GM18507 (cell line): Measurements from ENCODE around the gene DUSP28.

Experiments
- DNase-seq: peaks from one replicate; pipeline ENCODE4 v3.0.0; 2011; ENCODE audit warnings: low read depth; ENCODE audit not compliant: insufficient read length; ENCODE audit errors: extremely low spot score
- FAIRE-seq: peaks from 2 replicates; lab custom pipeline; 2011; peaks lifted over from hg19 to GRCh38; lab: Jason Lieb, UNC

The DUSP28 gene

DNA sequence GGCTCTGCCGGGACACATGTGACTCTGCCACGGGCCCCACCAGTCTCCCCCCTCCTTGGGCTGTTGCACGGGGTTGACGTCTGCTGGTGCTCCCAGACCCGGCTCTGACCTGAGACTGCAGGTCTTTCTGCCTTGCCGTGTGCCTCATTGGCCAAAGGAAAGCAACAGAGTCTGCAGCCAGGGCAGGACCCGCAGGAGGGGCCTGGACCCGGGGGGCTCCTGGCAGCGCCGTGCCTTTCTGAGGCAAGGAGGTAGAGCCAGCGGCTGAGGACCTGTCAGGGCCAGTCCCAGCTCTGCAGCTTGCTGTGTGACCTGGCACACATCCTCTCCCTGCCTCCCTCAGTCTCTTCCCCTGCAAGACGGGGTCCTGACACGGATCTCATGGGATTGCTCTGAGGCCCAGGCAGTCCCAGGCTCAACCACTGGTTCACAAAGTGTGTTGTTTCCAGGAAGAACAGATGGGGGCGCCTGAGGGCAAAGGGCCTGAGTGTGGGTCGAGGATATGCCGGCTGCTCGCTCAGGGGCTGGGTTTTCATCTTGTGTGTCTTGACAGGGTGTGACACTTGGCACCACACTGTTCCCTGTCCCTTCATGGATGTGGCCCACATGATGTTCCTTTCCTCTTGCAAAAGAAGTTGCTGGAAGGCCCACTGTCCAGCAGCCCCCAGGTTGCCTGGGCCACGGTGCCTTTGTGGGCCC lies 35.4 kb downstream of the DUSP28 start:
- no peak for DNase-seq
- no peak for FAIRE-seq

DNA sequence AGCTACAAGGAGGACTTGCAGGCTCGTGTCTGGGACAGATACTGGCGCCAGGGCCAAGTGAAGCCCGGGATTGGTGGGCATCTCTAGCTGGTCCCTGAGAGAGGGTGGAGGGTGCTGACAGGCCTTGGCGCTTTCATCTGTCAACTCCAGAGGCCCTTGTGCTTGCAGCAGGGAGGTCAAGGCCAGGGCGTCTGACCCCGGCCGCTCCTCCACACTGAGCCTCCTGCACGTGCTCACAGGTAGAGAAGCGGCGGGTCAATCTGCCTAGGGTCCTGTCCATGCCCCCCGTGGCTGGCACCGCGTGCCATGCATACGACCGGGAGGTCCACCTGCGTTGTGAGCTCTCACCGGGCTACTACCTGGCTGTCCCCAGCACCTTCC lies 35.9 kb downstream of the DUSP28 start:
- FAIRE-seq: no peak

DNA sequence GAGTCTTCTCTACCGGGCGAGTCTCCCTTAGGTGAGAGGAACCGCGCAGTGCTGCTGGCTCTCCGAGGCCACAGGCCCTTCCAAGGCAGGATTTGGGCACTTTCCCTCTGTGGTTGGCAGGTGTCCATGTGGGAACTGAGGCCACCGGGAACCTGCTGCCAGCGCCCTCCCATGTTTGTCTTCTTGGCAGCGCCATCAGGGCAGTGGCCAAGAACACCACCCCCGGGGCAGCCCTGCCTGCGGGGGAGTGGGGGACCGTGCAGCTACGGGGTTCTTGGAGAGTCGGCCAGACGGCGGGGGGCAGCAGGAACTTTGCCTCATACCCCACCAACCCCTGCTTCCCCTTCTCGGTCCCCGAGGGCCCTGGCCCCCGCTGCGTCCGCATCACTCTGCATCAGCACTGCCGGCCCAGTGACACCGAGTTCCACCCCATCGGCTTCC lies 36.4 kb downstream of the DUSP28 start:
- DNase-seq: no peak
- no peak for FAIRE-seq

More for the DNA sequence above, 35.9 kb downstream of the DUSP28 start:
- DNase-seq: no peak

DNA sequence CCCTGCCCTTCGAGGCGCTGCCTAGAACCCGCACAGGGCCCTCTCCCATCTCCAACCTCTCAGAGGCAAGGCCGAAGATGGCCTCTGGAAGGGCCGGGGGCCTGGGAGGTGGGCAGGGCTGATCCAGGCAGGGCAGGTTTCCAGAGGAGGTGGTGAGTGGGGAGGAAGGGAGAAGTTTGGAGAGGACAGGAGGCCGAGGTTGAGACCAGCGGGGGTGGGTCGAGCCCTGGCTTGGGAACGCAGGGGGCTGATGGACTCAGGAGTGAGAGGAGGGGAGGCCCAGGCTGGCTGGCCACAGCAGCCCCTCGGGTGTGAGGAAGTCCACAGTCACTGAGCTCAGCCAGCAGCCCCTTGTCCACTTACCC lies 36.9 kb downstream of the DUSP28 start:
- FAIRE-seq (no peak), DNase-seq (no peak)

DNA sequence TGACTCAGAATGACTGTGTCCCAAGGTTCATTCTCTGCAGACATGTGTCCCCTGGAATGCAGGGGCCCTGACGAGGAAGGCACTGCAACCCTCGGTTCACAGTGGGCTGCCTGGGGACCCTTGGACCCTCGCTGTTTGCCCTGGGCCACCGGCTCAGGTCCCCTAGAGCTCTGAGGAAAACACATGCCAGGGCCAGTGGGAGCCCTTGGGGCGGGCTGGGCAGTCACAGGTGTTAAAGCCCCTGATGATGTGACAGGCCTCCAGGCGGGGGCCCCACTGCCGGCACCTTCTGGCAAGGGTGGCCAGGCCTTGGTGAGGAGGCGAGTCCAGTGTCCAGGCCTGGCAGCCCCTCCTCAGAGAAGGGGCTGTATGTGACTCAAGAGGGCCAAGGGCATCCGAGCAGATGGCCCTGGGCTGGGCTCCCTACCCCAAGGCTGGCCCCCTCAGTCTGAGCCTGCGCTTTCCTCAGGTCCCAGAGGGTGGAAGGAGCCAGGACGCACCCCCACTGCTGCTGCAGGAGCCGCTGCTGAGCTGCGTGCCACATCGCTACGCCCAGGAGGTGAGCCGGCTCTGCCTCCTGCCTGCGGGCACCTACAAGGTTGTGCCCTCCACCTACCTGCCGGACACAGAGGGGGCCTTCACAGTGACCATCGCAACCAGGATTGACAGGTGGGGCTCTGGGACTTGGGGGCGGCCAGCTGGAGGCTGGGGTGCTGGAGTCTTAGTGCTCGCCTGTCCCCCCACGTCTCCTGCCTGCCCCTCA lies 37.4 kb downstream of the DUSP28 start:
- no peak for DNase-seq
- FAIRE-seq: no peak

DNA sequence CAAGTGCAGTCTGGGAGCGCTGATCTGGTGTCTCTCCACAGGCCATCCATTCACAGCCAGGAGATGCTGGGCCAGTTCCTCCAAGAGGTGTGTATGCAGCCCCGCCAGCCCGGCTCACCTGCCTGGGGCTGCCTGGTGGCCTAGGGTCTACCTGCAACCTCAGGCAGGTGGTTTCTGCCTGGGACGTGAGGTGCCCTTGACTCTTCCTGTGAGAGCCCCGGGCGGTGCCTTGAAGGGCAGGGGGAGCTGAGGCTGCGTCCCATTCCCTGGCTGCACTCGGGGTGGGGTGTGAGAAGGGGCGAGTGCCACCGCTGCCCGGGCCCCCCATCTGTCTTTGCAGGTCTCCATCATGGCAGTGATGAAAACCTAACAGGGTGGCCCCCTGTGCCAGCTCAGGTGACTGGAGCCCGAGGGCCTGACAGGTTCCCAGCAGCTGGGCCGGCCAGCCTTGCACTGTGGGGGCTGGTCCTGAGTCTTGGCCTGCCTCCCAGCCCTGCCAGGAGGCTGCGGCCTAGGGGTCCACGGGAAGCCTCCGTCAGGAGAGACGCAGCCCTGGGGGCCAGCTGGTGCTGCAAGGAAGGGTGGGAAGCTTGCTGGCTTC lies 38.3 kb downstream of the DUSP28 start:
- no peak for DNase-seq
- no peak for FAIRE-seq

DNA sequence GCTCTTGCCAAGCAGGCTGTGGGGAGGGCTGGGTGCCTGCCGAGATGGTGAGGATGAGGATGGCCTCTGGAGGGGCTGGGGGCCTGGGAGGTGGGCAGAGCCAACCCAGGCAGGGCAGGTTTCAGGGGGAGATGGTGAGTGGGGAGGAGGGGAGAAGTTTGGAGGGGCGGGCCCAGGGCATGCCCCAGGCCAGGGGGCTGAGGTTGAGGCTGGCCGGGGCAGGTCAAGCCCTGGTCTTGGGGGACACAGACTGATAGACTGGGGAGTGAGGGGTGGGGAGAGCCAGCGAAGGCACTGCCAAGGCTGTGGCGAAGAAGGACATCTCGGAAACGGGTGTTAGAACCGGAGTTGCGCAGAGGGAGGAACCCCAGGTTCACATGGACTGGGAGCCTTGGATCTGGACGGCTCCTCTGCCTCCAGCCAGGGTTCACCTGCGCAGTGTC lies 39.0 kb downstream of the DUSP28 start:
- FAIRE-seq (no peak), DNase-seq (no peak)

DNA sequence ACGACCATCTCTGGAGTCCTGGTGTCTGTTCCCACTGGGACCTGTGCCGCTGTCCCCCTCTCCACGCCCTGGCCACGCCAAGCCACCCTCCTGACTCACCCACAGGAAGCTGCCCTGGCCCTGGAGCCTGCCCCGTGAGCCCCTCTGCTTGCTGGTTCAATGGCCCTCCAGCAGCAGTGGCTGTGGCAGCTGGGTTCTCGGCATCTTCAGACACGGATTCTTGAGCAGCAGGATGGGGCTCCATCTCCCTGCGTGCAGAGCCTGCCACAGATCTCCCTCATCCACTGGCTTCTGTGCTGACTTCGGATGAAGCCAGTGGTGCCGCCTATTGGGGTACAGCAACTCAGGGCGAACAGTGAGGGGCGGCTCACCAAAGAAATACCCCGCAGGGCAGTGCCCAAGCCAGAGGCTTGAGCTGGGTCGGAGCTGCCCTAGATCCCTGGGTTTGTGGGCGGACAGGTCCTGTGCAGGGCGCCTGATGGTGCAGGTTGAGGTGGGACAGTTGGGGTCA lies 40.3 kb downstream of the DUSP28 start:
- no peak for DNase-seq
- no peak for FAIRE-seq

DNA sequence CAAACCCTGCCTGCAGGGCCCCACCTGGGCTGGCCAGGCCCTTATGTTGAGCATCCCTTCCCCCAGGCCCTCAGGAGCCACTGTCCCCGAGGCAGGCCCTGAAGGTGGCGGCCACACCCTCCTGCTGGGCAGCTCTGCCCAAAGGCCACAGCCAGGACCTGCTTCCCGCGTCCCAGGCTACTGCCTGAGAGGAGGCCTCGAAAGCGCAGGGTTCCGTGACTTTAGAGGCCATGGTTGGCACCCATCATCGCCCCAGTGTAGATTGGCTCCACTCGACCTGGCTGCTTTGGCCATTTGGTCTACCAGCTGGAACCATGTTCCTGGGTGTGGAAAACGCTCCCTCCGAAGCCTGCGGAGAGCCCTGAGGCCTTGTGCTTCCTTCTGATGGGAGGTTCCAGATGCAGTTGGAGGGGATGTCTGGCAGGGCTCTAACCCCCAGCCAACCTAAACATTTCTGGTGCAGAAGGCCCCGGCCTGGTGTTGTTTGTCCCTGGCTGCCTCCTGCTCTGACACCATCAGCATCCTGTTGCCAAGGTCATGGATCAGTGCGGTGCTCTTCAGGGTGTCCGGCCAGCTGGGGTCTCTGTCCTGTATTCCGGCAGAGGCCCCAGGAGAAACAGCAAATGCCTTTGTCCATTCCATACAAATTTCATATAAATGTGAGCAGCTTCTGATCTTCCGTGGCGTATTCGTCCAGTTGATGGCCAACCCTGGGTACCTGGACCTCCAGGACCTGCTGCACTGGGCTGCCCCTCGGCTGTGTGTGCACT lies 41.1 kb downstream of the DUSP28 start:
- no peak for FAIRE-seq
- no peak for DNase-seq

DNA sequence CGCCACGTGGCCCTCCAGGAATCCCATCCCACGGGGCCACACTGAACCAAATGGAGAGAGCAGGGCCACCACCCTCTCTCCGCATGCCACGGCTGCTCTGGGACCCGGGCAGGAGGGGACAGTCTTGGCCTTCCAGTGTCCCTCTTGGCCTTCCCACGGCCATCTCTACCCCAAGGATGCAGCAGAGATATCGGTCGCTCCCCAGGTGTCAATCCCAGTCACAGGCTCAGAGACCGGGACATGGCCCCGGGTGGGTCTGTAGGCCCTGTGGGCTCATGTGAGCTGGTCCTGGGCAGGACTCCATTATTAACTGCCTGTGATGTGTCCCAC lies 41.6 kb downstream of the DUSP28 start:
- DNase-seq (no peak), FAIRE-seq (no peak)

DNA sequence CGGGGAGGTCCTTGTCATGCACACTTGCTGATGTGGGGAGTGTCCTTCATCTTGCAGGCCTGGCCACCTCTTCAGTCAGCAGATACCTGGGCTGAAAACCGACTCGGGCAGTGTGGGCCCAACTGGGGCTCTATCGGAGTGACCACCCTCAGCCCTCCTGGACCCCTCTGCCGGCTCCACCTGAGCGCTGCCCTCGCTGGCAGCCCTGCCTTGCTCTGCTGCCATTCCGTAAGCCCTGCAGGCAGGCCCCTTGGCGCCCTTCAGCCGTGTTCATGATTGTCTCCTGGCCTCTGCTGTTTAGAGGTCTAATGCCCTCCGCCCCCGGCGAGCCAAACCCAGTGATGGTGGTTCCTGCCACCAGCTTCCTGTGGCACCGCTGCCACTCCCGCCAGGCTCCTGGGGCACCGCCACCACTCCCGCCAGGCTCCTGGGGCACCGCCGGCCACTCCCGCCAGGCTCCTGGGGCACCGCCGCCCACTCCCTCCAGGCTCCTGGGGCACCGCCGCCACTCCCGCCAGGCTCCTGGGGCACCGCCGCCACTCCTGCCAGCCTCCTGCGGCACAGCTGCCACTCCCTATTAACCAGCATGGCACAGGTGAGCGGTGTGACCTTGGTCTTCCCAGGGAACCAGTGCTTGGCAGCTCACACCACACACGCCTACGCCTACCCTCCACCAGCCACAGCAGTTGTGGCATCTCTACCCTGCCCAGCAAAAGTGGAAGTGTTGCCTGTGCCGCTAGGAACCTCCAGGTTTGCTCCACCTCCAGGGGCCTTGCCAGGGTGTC lies 42.3 kb downstream of the DUSP28 start:
- FAIRE-seq: no peak
- no peak for DNase-seq

DNA sequence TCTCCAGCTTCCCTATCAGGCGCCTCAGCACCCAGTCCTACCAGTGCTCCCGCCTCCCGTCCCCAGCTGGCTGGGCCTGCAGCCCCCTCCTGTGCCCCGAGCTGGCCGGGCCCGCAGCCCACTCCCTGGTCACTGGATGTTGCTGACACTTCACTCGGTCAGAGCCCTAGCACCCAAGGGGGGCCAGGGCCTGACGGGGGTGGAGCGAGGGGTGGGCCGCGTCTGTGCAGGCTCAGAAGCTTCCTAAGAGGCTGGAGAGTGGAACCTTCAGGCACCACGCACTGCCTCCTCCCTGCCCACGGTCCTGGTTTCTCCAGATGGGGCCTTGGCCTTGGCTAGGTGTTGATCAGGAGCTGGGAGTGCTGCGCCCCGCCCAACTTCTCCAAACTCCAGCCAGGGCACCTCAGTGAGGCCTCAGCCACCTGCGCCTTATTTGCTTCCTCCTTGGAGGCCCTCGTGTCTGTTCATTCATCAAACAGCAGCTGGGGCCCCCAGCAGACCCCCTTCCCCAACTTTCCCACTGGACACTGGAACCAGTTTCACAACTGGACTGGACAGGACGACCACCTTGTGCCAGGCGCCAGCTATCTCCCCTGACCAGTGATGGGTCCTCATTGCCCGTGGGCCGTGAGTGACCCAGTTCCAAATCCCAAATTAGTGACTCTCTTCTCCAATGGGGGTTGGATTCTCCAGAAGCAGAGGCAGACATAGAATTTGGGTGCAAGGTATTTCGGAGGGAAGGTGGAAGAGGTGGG lies 43.1 kb downstream of the DUSP28 start:
- DNase-seq: no peak
- no peak for FAIRE-seq

DNA sequence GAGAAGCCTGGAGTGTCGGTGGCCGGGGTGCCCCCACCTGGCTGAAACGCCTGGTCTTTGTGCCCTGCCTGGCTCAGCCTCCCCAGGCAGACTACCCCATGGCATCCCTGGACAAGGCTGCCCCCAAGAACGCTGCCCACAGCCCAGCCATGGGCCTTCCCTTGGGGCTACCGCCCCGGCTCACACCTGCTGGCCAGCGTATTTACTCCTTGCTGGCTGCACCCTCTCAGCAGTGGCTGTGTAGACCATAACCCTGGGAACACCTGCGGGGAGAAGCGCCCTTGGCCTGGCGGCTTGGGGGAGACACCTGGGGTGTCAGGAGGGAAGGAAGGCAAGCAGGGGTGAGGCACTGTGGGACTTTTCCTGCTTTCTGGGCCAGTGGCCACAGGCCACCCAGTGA lies 43.7 kb downstream of the DUSP28 start:
- FAIRE-seq (no peak), DNase-seq (no peak)

DNA sequence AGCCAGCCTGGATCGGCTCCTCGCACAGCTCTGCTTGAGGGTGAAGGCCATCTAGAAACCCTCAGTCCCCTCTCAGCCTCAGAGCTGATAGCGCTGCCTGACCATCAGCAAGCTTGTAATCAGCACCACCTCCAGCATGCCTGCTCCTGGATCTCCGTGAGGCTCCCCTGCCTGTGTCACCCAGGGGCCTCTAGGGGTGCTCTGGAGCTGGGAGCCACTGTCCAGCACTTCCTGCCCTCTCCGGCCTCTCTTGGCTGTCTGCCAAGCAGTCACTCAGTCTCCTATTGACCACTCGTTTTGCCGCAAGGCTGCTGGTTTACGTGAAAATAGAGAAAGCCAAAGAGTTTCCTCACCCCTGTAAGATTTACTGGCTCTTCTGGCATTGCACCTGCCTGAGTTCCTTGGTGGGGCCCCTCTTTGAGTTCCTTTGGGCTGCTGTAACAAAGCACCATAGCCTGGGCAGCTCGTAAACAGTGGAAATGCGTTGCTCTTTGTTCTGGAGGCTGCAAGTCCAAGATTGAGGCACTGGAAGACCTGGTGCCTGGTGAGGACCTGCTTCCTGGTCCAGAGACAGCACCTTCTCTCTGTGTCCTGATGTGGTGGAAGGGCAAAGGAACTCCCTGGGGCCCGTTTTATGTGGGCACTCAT lies 44.3 kb downstream of the DUSP28 start:
- FAIRE-seq (no peak), DNase-seq (no peak)

DNA sequence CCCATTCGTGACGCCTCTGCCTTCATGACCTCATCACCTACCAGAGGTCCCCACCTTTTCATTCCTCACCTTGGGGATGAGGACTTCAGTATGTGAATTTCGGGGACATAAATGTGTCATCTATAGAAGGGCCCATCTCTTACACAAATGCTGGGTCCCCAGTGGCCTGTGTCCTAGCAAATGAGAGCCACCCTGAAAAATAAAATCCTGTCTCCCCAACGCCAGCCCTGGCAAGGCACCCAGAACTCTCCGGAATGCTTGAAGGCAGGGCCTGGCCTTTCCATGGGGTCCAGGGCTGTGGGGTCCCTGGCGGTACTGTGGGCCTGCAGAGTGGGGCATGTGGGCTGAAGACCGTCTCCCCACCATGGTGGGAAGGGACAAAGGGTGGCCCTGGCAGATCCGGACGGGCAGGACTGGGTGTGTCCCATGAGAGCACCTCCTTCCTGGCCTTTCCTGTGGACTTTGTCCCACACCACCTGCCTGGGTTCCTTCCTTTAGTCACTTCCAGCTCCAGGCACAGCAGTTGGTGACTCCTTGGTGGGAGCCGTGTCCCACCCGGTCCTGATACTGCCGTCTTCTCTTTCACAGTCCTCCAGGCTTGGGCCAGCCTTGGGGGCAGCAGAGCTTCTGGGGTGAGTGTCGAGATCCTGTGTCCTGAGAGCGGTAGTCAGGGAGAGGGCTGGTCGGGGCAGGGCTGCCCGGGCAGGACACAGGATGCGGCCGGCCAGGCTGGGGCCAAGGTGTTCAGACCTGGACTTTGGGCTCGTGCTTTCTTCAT lies 45.0 kb downstream of the DUSP28 start:
- FAIRE-seq (no peak), DNase-seq (no peak)

DNA sequence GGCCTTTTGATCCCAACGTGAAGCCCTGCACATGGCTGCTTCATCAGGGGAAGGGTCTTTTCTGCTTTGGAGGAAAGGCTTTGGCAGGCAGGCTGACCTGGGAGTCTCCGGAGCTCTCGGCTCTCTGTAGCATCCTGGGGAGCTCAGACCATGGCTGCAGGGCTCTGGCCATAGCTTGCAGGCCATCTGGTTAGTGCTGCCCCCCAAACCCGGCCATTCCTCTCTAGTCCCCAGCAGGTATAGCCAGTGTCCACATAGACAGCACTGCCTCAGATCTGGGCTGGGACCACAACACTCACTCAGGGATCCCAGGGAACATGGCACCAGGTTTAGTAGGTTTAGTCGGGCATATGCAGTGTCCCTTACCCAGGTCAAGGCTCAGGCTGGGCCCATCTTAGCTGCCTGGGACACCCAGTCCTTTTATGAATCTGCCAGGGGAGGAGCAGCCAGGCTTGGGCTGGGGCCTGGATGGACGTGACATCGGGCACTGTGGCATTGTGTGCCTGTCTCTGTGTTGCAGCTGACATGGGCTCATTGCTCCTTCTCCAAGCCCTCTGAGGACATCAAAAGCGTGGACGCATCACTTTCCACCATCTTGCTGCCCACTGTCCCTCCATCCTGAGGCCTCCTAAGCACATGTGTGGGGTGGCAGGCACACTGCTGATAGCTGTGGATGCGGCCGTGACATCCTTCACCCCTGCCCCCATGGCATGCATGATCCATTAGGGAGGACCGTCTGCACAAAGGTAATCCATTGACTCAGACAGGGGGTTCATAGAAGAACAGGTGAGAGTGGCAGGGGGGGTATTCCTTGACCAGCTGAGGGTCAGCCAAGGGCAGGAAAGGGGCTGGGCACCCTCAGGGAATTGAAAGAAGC lies 45.9 kb downstream of the DUSP28 start:
- DNase-seq (no peak), FAIRE-seq (no peak)
